HG03064 (cell line): ENCODE results near the gene ARMH3.

Experiments used
- ATAC-seq: cut with Tn5 transposase; IDR thresholded peaks from one replicate; pipeline ENCODE4 v1.9.1; 2021; ENCODE audit warnings: low read depth; ENCODE audit not compliant: unreplicated experiment

Gene ARMH3

DNA sequence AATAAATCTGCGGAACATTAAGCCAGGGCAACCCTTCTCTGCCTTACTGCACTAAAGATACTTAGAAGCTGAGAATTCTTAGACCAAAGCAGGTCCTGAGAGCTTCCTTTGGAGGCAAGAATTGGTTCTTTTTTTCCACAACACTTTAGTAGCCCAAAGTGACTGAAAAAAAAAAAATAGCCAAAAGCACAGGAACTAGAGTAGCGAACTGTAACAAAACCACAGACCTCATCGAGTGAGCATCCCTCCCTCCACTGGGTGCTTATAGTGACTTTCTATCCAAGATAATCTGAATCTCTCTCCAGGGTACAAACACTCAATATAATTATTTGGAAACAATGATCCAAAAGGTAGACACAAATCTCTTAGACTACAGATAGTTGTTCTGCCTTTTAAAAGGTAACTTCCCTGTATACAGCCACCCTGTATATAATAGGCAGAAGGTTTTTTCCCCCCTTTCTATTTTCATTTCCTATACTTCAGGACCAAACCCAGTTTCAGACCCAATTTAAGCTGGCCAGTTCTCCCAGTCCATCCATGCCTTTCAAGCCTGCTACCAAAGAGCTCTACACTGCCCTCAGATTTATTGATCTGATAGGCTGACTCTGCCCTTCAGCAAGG, 180.8 kb downstream of the ARMH3 start:
- ATAC-seq = no peak

DNA sequence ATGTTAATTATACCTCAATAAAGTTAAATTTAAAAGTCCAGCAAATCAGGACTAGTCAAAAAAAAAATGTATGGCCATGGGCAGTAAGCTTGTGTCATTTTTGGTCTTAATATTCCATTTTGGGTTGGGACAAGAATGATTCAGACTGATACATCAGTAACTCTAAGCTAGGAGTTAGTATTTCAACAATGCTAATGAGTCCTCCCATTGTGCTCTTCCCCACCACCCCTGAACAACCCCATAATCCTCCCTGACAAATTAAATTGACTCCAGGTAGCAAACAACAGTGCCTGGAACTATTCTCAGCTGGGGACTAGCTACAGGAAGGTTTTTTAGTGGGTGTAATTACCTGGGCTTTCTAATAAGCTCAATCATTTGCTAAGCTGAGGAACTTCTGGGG, 181.7 kb downstream of the ARMH3 start:
- ATAC-seq = no peak

DNA sequence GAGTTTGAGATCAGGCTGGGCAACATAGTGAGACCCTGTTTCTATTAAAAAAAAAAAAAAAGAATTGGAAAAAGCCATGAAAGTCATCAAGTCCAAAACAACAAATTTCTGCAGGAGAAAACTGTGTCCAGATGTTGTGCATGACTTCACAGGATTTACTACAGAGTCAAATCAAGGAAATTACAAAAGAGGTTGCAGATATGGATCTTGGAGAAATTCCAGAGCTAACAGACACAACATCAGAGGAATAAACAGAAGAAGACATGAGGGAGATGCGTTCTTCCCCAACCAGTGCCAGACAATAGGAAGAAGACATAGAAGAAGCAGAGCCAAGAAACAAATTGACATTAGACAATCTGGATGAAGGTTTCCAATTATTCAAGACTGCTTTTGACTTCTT, 188.0 kb downstream of the ARMH3 start:
- ATAC-seq = no peak

GRCh38 chr10:101859530-101859929, 196.4 kb downstream of the ARMH3 start:
- no peak for ATAC-seq

- ATAC-seq = peak; percentile 74
These were observed 197.1 kb downstream of the ARMH3 start for GRCh38 chr10:101858723-101859500.

- no peak for ATAC-seq
These were observed 198.0 kb downstream of the ARMH3 start for GRCh38 chr10:101857802-101858476.

GRCh38 chr10:101856626-101857025, 199.3 kb downstream of the ARMH3 start:
- no peak for ATAC-seq

- ATAC-seq = no peak
These were observed 204.4 kb downstream of the ARMH3 start for GRCh38 chr10:101851411-101852116.

DNA sequence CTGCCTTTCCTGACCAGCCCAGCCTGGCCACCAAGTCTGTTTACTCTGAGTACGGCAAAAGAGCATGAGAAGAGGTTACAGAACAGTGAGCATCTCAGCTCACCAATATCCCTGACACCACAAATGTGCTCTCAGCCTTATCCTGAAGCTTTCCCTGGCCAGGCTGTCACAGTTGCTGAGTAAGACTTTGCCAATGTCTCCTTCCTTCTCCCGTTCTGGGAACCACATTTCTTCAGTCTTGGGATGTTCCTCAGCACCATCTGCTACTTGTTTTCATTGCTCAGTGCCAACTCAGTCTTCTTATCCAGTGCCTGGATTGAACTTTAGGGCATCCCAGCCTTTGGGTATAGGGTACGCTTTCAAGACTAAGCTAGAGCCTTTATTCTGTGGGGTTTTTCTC, 205.2 kb downstream of the ARMH3 start:
- ATAC-seq = no peak

DNA sequence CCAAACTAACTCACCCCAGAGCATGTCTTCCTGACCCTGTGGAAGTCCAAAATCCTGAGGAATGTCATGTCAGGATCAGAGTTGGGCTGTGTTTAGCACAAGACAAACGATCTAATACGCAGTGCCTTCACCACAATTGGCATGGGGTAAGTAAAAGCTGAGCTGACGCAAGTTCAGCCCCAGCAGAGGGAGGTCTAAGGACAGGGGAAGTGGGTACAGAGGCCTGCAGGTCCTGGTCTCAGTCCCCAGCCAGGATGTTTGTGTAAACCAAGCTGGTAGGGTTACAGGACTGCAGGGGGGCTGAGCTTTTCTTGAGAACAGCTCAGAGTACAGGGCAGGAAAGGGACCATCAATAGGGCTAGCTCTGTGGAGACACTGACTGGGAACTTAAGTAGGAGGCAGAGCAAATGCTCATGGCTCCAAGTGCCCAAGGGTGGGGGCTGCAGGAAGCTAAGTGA, 207.1 kb downstream of the ARMH3 start:
- ATAC-seq = no peak

GRCh38 chr10:101848408-101848807, 207.6 kb downstream of the ARMH3 start:
- ATAC-seq = no peak

GRCh38 chr10:101845893-101846292, 210.1 kb downstream of the ARMH3 start:
- no peak for ATAC-seq

- ATAC-seq = no peak
These were observed 212.6 kb downstream of the ARMH3 start, which contains the start of gene KCNIP2 for GRCh38 chr10:101843032-101844021. Gene KCNIP2, minus strand, starts transcription at chr10:101843800. Its CDS starts 232 bp downstream, at chr10:101843568.

DNA sequence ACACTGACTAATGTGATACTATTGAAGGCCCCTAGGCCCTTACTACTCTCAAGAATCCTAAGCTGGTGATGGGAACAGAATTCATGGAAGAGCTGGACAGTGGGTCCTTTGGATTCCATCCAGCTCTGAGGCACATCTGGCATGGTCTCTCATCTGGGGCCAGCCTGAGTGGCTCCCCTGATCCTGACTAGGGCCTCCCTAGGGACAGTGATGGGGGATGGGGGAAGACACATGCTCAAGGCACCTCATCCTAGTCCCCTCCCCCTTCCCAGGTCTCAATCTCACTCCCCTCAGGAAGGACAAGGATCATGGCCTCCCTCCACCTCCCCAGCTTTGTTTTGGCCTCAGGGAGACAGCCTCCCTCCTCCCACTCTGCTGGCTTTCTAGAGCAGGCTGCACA, 214.1 kb downstream of the ARMH3 start:
- no peak for ATAC-seq

DNA sequence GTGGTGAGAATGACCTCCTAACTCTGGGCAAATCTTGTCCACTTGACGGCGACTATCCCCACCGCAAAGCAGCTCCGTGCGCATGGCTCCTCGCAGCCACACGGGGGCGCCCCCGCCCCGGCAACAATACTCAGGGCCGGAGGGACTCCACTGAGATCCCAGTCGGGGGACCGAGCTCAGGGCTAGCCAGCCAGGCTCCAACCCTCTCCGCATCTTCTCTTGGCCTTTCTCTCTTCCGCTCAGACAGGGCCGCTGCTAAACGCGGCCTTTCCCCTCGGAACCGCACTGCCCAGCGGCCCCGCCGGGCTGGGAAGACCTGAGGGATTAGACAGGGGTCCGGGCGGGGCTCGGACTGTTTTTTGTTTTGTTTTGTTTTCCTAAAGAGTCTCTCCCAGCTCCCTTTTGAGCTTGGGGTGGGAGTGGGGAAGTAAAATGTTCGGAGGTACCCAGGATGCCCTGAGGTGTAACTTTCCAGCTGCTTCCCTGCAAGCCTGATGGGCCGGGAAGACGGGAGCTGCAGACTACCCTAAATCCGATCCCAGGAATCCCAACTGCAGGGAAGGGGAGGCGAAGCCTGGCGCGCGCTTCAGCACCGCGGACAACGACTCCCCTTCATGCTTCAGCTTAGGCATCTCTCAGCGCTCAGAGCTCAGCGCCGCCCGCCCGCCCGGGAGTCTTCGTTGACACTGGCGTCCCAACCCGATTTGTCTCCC, 215.1 kb downstream of the ARMH3 start:
- peak; percentile 71 for ATAC-seq

DNA sequence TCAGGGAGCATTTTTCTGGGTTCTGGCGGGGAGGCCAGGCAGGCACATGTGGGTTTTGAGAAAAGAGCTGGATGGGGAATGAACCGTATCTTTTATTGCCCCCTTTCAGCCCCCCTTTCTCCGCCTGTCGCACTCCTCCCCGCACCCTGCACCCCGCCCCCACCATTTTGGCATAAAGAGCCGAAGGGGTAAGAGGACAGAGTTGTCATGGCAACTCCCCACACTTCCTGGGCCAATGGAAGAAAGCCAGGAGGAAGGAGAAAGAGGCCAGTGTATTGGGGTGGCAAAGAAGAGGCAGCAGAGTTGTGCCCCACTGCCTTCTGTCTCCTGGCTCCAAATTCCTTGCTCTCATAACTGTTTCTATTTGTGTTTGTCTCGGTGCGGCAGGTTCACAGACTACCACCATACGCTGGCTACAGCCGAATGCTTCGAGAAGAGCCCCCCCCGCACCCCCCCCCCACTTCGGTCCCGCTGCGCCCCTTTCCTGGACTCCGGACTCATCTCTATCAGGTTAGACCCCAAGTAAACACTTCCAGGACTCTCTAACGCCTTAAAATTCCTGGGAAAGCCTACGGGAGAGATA, 215.8 kb downstream of the ARMH3 start:
- no peak for ATAC-seq

DNA sequence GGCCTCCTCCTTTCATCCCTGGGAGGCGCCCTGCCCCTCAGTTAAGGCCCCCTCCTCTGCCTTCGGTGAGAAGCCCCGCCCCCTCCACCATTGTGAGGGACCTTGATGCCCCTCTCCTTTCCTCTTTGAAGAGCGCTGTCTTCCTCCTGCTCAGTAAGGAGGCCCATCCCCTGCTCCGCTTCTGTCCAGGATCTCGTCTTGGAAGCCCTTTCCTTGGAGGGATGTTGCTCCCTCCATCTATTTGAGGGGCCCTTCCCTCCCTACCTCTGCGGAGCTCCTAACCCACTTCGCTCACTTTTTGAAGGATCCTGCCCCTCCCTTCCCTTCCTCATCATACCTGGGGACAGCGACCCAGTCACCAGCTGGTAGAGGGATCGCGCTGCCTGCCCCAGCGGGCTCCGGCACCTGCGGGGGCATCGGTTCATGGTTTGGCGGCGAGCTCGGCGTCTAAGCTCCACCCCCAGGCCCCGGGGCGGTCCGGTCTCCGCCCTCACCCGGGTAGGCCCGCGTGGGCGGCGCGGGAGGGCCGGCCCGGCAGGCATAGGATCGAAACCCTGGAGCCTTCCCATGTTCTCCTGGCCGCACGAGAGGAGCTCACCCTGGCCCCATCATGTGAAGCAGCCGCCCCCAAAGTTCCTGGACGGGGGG, 216.4 kb downstream of the ARMH3 start:
- no peak for ATAC-seq

DNA sequence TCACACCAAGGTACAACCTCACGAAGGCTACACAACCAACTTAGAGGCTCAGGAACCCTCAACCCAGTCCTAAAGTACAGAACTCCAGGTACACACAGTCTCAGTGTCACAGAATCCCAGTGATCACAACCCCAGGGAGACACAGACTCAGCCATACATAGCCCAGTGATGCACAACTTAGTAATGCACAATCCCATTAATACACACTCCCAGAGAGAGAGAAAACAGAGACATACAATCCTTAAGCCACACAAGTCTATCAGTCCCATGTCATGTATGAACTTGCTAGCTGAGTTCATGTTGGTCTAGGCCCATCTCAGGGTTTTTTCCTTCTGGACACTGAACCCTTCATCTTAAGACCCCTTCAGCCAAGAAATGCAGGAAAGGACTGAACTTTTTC, 217.0 kb downstream of the ARMH3 start:
- ATAC-seq = no peak
